ENCODE data around the gene NAA38.

Gene NAA38

GRCh38 chr17:7852919-7853690, 4.3 kb downstream of the NAA38 start:
- DNase-seq (ENCODE audit: low read depth in 2 of 2) = no peak

DNA sequence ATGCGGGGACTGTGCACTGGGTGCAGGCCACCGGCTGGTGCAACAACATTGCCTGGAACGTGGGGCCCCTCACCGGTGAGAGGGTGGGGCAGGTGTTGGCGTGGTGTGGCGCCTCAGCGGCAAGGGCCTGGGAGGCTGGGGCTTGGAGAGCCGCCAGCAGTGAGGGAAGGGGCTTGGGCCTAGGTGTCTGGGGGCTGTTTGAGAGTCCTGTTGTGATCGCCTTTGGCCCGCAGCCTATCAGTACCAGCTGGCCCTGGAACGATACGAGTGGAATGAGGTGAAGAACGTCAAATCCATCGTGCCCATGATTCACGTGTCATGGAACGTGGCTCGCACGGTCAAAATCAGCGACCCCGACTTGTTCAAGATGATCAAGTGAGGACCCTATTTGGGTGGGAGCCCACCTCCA, 5.1 kb downstream of the NAA38 start:
- DNase-seq (ENCODE audit: low read depth in 2 of 2) = no peak

DNA sequence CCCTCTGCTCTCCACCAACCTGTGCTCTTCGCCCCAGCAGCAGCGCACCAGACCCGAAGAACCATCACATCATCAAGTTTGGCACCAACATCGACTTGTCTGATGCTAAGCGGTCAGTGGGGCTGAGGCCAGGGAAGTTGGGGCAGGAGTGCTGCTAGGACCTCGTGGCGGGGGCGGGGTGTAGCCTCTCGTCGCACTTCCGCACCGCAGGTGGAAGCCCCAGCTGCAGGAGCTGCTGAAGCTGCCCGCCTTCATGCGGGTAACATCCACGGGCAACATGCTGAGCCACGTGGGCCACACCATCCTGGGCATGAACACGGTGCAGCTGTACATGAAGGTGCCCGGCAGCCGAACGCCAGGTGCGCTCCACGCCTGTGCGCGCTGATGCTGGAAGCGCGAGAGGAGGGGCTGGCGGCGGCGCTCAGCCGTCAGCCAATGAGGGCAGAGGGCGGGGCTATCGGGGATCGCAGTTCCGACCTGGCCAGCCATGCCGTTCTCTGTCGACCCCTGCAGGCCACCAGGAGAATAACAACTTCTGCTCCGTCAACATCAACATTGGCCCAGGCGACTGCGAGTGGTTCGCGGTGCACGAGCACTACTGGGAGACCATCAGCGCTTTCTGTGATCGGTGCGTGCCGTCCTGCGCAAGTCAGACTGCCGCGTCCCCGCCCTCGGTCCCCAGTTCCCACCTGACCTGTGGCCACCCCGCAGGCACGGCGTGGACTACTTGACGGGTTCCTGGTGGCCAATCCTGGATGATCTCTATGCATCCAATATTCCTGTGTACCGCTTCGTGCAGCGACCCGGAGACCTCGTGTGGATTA, 5.7 kb downstream of the NAA38 start:
- DNase-seq (ENCODE audit: low read depth in 2 of 2) = peak; percentile 56

DNA sequence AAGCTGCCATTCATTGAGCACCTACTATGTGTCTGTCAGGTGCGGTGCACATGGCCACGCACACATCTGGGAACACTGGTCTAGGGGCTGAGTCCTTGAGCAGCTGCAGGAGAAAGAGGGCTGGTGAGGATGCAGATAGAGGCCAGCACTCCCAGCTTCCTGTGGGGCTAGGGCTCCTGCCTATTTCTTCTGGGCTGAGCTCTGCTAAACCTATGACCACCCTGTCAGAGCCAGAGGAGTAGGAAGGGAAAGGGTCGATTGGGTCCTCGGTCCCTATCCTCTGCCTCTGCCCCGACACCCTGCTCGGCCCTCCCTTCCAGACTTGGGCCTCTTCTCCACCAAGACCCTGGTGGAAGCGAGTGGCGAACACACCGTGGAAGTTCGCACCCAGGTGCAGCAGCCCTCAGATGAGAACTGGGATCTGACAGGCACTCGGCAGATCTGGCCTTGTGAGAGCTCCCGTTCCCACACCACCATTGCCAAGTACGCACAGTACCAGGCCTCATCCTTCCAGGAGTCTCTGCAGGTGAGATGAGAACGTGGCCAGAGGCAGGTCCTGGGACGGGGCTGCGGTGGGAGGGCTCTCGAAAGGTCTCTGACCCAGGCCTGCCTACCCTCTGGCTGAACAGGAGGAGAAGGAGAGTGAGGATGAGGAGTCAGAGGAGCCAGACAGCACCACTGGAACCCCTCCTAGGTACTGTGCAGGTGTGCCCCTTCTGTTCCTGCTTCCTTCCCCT, 6.5 kb downstream of the NAA38 start:
- no peak for DNase-seq (ENCODE audit: low read depth in 2 of 2)

DNA sequence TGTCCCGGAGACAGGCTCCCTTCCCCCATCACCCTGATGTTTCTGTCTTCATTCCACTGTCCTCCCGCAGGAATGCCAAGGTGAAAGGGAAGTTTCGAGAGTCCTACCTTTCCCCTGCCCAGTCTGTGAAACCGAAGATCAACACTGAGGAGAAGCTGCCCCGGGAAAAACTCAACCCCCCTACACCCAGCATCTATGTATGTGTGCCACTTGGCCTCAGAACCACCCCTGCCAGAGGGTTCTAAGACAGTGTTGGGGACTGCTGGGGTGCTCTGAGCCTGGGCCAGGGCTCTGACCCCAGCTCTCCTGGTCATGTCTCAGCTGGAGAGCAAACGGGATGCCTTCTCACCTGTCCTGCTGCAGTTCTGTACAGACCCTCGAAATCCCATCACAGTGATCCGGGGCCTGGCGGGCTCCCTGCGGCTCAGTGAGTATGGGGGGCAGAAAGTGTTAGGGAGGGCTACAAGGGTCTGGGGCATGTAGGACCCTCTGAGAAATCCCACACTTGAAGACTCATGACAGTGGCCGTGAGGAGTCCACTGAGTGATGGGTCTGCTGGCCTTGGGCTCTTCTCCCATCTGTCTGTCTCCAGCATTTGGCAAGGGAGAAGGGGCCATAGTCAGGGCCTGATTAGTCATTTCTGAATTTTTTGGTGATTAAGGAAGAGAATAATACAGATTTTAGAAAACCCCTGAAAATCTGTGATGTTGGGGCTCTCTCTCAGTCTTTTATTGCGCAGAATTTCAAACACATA, 7.4 kb downstream of the NAA38 start:
- DNase-seq (ENCODE audit: low read depth in 2 of 2) = no peak

DNA sequence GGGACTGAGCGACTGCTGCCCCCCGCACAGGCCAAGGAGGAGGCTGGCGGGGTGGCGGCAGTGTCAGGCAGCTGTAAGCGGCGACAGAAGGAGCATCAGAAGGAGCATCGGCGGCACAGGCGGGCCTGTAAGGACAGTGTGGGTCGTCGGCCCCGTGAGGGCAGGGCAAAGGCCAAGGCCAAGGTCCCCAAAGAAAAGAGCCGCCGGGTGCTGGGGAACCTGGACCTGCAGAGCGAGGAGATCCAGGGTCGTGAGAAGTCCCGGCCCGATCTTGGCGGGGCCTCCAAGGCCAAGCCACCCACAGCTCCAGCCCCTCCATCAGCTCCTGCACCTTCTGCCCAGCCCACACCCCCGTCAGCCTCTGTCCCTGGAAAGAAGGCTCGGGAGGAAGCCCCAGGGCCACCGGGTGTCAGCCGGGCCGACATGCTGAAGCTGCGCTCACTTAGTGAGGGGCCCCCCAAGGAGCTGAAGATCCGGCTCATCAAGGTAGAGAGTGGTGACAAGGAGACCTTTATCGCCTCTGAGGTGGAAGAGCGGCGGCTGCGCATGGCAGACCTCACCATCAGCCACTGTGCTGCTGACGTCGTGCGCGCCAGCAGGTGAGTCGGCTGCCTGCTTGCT, 8.1 kb downstream of the NAA38 start:
- no peak for DNase-seq (ENCODE audit: low read depth in 2 of 2)

GRCh38 chr17:7848739-7849129, 8.6 kb downstream of the NAA38 start:
- no peak for DNase-seq (ENCODE audit: low read depth in 2 of 2)

DNA sequence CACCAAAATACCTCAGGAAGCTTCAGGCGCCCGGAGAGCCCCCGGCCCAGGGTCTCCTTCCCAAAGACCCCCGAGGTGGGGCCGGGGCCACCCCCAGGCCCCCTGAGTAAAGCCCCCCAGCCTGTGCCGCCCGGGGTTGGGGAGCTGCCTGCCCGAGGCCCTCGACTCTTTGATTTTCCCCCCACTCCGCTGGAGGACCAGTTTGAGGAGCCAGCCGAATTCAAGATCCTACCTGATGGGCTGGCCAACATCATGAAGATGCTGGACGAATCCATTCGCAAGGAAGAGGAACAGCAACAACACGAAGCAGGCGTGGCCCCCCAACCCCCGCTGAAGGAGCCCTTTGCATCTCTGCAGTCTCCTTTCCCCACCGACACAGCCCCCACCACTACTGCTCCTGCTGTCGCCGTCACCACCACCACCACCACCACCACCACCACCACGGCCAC, 9.2 kb downstream of the NAA38 start:
- DNase-seq (ENCODE audit: low read depth in 2 of 2) = no peak

DNA sequence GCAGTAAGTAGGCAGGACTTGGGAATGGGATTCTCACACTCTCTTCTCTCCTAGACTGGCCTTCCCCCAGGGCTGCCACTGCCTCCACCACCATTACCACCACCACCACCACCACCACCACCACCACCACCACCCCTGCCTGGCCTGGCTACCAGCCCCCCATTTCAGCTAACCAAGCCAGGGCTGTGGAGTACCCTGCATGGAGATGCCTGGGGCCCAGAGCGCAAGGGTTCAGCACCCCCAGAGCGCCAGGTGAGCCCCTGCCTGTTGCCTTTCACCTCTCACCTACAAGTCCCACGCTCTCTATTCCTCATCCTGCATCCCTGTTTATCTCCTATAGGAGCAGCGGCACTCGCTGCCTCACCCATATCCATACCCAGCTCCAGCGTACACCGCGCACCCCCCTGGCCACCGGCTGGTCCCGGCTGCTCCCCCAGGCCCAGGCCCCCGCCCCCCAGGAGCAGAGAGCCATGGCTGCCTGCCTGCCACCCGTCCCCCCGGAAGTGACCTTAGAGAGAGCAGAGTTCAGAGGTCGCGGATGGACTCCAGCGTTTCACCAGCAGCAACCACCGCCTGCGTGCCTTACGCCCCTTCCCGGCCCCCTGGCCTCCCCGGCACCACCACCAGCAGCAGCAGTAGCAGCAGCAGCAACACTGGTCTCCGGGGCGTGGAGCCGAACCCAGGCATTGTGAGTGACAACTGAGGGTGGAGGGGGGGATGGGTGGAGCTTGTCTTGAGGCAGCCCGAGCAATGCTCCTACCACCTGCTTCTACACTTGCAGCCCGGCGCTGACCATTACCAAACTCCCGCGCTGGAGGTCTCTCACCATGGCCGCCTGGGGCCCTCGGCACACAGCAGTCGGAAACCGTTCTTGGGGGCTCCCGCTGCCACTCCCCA, 10.3 kb downstream of the NAA38 start:
- DNase-seq (ENCODE audit: low read depth in 2 of 2) = no peak

DNA sequence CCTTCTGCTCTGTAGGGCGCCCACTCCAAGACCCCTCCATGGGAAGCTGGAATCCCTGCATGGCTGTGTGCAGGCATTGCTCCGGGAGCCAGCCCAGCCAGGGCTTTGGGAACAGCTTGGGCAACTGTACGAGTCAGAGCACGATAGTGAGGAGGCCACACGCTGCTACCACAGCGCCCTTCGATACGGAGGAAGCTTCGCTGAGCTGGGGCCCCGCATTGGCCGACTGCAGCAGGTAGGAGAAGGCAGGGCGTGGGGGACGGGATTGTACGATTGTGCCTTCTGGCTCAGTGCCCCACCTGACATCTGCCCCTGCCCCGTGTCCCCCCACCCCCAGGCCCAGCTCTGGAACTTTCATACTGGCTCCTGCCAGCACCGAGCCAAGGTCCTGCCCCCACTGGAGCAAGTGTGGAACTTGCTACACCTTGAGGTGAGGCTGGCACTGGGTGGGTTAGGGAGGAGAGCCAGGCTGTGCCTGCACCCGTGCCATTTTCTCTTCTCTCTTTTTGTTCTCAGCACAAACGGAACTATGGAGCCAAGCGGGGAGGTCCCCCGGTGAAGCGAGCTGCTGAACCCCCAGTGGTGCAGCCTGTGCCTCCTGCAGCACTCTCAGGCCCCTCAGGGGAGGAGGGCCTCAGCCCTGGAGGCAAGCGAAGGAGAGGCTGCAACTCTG, 11.2 kb downstream of the NAA38 start:
- no peak for DNase-seq (ENCODE audit: low read depth in 2 of 2)

DNA sequence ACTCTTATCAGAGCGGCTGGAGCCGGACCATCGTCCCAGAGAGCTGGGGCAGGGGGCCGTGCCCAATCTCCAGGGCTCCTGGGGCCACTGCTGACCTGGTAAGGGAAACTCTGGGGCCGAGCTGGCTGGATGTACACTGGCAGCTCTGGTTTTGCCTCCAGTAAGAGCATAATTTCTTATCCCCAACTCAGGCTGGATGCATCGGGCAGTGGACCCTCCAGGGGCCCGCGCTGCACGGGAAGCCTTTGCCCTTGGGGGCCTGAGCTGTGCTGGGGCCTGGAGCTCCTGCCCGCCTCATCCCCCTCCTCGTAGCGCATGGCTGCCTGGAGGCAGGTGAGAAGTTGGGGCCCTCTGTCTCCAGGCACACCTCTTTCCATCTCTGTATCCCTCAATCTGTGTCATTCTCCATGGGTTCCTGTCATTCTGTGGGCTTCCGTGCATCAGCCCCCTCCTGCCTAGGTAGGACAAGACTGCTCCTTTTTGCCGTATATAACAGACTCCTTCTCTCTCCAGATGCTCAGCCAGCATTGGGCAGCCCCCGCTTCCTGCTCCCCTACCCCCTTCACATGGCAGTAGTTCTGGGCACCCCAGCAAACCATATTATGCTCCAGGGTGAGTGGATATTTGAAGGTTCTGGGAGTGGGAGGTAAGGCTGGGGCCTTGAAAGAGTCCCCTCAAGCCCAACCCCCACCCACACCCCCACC, 11.8 kb downstream of the NAA38 start:
- no peak for DNase-seq (ENCODE audit: low read depth in 2 of 2)

- peak in 1 of 2 experiments; percentile 79 for DNase-seq (ENCODE audit: low read depth in 2 of 2)
These were observed 12.8 kb downstream of the NAA38 start for GRCh38 chr17:7844292-7845154.

GRCh38 chr17:7843536-7844291, 13.6 kb downstream of the NAA38 start:
- DNase-seq (ENCODE audit: low read depth in 2 of 2) = no peak

GRCh38 chr17:7843257-7843535, 14.2 kb downstream of the NAA38 start:
- no peak for DNase-seq (ENCODE audit: low read depth in 2 of 2)

GRCh38 chr17:7842380-7843256, 14.7 kb downstream of the NAA38 start:
- peak in 1 of 2 experiments; percentile 74 for DNase-seq (ENCODE audit: low read depth in 2 of 2)

DNA sequence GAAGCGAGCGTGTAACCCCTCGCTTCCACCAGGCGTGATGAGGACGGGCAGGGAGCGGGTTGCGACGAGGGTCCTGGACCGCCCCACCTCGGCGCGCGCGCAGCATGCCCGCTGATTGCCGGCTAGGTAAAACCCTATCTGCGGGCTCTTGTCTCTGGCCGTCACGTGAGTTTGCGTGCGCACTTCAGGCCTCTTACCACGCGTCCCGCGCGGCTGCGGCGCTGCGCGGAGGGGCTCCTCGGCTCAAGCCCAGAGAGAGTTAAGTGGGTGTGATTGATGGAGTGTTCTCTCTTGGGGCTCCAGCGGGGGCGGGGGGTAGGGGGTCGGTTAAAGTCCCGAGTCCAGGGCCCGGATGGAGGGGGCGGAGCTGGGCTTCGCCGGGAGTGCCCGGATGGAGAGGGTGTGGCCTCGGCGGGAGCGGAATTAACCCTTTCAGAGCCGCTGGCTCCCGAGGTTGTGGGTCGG, 15.4 kb downstream of the NAA38 start:
- DNase-seq (ENCODE audit: low read depth in 2 of 2) = peak in 1 of 2 experiments; percentile 72

Measured in fibroblast of skin of left quadriceps (primary cell).